RPMI7951 (cell line): ENCODE data around the gene CYSTM1. TPM values are rescaled to one million over a fixed set of nuclear protein-coding genes. Genes with fewer than 3 reads are reported as not detected.
A peak's percentile ranks its signal among the peaks of the same experiment; 100 is the strongest.

Experiments used
- DNase-seq: peaks from one replicate; pipeline ENCODE4 v3.0.0-alpha.2; 2012; ENCODE audit warnings: low read depth
- total RNA-seq: library from RNA; depleted of rRNA; stranded (reverse); fragments of >200 nt; shearing (Covaris generic); gene quantifications from 2 replicates; pipeline ENCODE4 v1.2.3, GENCODE V29; 2014; rRNA removed

Gene CYSTM1, protein sequence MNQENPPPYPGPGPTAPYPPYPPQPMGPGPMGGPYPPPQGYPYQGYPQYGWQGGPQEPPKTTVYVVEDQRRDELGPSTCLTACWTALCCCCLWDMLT
- total RNA-seq: 22.4 and 29.1 TPM in 2 replicates

DNA sequence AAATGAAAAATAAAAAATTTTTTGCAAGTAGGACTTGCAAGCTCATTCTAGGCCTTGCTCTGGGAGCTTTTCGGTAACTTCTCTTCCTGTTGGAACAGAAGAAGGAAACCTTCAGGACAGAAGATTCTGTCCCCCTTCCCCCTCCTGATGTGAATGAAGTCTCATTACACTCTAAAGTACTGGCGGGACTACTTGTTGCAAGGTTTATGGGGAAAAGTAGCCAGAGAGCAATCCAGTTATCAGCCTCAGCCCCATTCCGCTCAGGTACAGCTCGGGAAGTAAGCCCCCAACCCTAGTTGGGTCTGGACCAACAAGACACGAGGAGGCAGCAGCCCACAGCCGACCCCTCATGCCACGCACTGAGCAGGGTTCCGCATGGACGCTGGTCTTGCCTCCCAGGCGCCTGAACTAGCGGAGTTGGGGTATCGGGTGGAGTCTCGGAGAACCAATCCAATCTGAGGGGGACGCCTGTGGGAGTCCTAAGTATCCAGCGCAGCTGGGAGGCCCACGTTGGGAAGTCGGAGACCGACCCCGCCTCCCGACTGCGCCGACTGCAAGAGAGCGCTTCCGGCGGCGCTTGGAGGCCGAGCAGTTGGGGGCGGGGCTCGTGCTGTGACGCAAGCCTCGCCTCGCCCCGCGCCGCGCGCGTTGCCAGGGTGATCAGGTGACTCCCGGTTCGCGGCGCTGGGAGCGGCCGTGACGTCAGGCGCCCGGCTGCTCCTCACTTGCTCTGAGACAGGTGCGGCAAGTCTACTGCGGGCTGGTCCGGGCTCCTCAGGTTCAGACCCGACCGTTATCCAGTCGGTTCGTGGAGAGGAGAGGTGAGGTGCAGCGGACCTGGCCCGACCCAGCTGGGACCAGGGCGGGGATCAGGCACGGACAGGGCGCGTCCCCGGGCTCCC lies at the start of gene CYSTM1:
TSS of gene CYSTM1 (plus strand) at position 724 of the 902 bp plus-strand sequence. CDS start 19,278 bp downstream, outside the sequence.
- DNase-seq: peak; percentile 85

DNA sequence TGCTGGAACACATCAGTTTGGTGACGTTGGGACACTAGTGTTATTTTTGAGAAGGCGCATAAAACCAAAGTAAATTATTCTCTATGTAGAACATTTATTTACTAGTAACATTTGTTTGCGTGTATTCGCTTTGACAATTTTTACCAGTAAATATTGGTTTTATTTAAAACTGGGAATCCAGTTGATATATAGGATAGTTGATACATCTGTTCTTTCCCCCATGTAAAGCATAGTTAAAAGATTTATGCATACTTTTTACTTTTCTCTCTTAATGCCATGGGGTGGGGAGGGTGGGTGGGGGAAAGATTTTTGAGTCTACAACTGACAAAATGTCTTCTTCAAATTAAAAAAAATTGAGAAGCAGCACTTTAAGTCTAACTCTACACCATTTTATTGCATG lies 49.4 kb upstream of the CYSTM1 start, which contains the start of gene IGIP:
TSS of gene IGIP (plus strand) at position 301 of the 400 bp plus-strand sequence. CDS start 2,540 bp downstream, outside the sequence.
- no peak for DNase-seq

DNA sequence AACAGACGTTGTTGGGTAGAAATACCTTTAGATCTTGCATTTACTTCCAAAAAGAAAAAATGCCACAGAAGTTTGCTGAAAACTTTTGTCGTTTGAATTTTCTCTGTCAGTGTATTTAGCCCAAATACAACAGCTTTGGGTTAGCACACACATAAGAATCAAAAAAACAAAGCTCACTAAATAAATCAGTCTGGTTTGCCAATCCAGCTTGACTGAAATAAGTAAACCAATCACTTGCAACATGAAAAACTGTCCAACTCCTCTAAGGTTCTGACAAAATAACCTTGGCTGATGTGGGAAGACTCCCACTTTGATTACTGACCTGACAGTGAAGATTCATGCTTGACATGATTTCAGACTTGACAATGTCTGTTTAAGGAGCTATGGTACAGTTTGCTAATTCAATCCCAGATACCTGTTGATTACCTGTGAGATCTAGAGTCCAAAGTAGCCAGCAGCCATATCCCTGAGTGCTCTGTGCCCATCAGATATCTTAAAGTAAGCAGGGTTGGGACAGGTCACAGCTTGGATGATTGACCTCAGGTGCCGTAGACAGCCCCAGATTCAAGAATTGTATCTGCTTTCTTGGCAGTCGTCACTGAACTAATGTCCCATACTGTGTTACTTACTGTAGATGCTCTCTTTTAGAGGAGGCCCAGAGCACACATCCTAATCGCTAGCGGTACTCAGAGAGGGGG lies 48.5 kb upstream of the CYSTM1 start:
- no peak for DNase-seq

- DNase-seq: no peak
Observed at GRCh38 chr5:140128376-140128775, 46.6 kb upstream of the CYSTM1 start.

DNA sequence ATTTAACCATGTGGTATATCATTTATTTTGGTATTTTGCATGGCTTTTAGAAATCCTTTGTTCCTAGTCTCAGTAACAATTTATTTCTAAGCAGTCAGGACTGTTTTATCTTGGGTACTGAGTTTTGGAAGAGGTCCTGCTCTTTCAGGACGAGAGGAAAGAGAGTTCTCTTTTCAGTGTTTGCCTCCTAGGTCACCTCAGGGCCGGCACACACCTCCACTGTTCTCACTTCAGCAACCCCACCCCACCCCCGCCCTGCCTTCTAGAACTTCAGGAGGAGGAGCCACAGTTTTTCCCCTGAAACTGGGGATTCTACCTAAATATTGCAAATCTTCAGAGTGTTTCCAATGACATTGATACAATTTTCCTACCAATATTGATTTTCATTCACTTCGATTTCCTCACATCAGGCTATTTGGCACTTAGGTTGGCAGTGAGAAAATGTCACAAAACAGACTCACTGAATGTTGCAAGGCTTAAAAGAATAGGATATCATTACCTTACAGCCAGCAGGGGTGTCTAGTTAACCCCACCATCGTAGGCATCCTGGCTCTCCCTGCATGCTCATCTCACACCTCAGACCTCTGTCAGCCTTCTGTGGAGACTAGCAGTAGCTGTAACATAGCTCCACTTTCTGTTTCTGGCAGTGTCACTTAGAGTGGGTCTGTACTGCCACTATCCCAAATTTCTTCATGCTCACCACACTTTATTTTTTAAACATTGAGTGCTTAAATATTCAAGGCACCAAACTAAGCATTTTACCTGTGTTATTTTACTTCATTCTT lies 43.8 kb upstream of the CYSTM1 start:
- DNase-seq: no peak

DNA sequence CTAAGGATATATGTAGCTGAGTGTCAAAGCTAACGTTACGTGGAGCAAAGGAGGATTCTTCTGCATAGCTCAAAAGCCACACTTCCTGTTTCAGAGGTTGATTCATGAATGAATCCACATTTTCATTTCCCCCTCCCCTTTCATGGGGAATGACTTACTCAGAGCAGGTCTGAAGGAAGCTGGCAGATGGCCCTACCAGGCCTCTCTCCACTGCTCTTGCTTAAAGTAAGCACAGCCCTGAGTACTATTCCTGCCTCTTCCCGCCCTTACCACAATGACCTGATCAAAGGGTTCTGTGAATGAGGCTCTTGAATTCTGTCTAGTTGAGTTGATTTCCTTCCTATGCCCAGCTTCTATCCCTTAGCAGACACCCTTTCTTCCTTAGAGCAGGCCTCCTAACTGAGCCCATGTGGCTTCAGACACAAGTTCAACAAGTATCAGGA lies 43.0 kb upstream of the CYSTM1 start:
- DNase-seq: peak; percentile 94

DNA sequence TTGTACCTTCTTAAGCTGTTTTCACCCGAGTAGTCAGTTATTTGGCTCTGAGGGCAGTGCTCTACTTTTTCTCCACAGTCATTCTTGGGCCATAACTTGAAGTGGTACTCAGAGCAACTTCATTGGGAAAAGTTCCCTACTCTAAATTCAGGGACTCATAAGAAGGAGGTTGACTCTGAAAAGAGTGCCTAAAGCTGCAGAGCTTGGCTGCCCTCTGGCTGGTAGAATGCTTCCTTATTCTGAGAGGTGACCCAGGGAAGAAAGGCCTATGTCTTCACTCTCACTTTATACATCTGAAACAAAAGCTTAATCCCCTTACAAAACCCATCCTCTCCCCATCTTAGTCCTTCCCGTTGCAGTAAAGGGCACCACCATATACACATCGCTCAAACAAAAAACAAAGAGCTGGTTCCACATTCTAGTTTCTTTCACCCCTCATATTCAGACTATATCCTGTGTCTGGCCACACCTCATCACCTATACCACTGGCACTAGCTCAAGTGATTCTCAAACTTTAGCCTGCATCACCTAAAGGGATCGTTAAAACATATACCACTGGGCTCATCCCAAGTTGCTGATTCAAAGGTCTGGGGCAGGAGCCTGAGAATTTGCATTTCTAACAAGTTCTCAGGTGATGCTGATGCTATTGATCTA lies 41.3 kb upstream of the CYSTM1 start:
- no peak for DNase-seq

- DNase-seq: no peak
Observed at GRCh38 chr5:140134277-140134935, 40.6 kb upstream of the CYSTM1 start.

DNA sequence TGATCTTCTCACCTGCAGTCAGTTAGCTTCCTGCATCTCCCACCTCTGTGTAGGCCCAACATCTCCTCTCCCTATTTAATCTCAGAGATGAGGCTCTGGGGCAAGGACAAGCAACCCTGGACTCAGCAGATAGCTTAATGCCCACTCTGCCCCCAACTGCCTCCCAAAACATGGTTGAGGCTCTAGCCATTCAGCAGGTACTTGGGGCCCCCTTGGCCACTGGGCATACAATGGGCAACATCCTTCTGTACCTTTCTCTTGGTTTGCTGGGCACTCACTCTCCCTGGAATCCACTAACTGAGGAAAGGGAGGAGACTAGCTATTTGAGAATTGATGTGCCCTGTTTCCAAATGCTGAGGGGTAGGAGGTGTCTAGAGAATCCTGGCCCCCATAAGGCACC lies 39.9 kb upstream of the CYSTM1 start:
- DNase-seq: no peak

GRCh38 chr5:140136624-140137023 lies 38.4 kb upstream of the CYSTM1 start:
- no peak for DNase-seq

DNA sequence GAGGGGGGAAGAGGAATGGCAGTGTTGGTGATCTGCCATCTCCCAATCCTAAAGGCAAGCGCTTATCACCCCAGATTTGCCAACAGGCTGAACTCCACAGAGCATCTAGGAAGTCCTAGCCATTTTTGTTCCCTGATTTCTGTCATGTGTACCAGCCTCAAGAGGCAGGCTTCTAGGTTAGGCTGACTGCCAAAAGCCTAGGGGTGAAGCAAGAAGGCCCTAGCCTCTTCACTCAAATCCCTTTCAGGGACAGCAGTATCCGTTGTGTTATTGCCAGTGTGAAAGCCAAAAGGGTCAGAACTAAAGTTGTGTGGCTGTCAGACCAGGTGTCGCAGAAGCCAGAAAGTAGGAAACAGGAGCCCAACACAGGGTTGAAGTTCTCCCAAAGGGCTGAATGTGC lies 34.6 kb upstream of the CYSTM1 start:
- DNase-seq: no peak

GRCh38 chr5:140141241-140141640 lies 33.7 kb upstream of the CYSTM1 start:
- DNase-seq: no peak

GRCh38 chr5:140142246-140142645 lies 32.7 kb upstream of the CYSTM1 start:
- DNase-seq: no peak

- no peak for DNase-seq
Observed at GRCh38 chr5:140142856-140143255, 32.1 kb upstream of the CYSTM1 start.

GRCh38 chr5:140143521-140144258 lies 31.3 kb upstream of the CYSTM1 start:
- DNase-seq: no peak

DNA sequence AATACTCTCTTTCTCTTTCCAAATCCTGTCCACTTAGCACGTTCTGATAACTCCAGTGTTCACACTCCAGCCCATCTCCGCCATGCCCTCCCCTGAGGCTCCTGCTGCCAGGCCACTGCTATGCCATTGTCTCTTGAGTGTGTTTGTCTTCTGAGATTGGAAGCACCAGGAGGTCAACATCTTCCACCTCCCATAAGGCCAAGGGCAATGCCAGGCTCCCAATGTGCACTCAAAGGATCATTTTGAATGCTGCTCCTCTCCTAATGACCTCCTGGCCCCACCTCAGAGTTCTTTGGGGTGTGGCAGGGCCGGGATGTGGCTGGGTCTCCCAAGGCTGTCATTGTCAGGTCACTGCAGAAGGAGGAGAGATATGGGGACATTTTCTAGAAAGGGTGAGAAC lies 29.7 kb upstream of the CYSTM1 start:
- DNase-seq: no peak

DNA sequence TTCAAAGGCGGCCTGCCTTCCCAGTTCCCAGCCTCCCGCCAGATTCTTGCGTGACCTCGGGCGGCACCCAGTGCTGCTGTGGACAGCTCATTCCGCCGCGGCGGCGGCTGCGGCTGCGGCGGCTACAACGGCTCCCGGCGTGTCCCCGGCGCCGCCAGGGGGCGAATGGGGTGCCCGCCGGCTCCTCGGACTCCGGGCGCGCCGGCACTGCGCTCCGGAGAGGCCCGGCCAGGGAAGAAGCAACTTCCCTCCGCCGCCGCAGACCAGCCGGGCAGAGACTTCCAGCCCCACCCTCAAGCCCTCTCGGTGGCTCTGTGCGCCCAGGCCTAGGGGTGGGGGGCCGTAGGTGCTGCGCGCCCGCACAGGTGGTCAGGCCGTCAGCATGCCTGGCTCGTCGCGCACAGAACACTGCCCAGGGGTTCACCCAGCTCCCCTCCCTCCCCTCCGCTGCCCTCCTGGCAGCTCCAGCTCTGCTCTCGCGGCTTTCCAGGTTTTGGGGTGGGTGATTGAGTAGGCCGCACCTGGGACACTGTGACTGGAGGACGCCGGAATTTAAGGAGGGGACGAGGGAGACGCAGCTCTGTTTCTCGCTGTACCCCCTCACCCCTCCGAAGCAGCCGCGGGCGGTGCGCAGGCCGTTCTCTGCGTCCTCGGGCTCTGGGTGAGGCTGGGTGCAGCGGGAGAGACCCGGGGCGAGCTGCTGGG lies 29.0 kb upstream of the CYSTM1 start:
- peak; percentile 66 for DNase-seq

GRCh38 chr5:140146523-140146842 lies 28.5 kb upstream of the CYSTM1 start:
- no peak for DNase-seq

DNA sequence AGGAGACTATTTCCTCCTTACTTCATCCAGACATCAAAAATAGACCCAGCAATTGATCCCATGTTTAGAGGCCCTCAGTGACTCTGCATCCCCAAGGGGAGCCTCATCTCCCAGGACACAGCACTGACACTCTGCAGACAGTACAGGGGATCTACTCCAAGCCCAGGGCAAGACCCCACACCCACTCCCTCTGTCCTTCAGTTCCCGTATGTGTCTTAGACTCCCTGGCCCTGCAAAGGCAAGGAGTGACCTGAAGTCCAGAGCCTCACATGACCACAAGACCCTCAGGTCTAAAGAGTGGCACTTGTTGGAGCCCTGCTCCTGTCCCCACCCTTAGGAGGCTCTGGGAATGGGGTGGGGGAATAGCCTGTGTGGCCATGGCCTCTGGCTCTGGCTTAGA lies 27.5 kb upstream of the CYSTM1 start:
- no peak for DNase-seq
